PFSK-1 (cell line): ENCODE data around the gene SMCO4.

Experiments
- POLR2AphosphoS5 ChIP-seq: IDR thresholded peaks from 2 replicates; pipeline ENCODE4 v1.6.1; 2012; ENCODE audit warnings: low read depth, mild to moderate bottlenecking, control low read depth, low read length, moderate library complexity
- REST ChIP-seq, 2 experiments: IDR thresholded peaks; 2 replicates each; pipeline versions ENCODE4 v1.6.1 to v1.8.0; 2011 to 2012; ENCODE audit warnings: low read depth in 2 of 2, low read length in 2 of 2, control low read depth in 1 of 2, inconsistent platforms in 1 of 2, mild to moderate bottlenecking in 1 of 2, moderate library complexity in 1 of 2; ENCODE audit not compliant: insufficient read depth in 1 of 2
- SIN3A ChIP-seq: IDR thresholded peaks from 2 replicates; pipeline ENCODE4 v1.6.1; 2012; ENCODE audit warnings: mild to moderate bottlenecking, low read length, moderate library complexity, borderline replicate concordance; ENCODE audit not compliant: insufficient read depth
- TAF1 ChIP-seq: IDR thresholded peaks from 2 replicates; pipeline ENCODE4 v1.6.1; 2012; ENCODE audit warnings: low read length, control low read depth, borderline replicate concordance; ENCODE audit not compliant: insufficient read depth

- TF ChIP-seq TAF1, result no peak
- TF ChIP-seq POLR2AphosphoS5, result no peak
- no peak for TF ChIP-seq REST (IDR thresholded peaks at IDR 0.05; ENCODE audit: insufficient read depth in 1 of 2, low read depth in 2 of 2, low read length in 2 of 2)
- no peak for TF ChIP-seq SIN3A
These were observed 4.6 kb upstream of the SMCO4 start for GRCh38 chr11:93547773-93548172.
